GM23338 (cell line): Measurements from ENCODE around the gene SLX9. TPM values are rescaled to one million over a fixed set of nuclear protein-coding genes. Genes with fewer than 3 reads are reported as not detected.

Experiments
- ATAC-seq: fragments of 200-7000 bp; cut with Tn5 transposase; 3 replicates; pipeline ENCODE4 v1.9.1; 2020
- DNase-seq: peaks from one replicate; pipeline ENCODE4 v3.0.0-alpha.2; 2015; ENCODE audit warnings: low spot score
- H2AFZ ChIP-seq: fragments of 200-600 bp; sonication (generic); 2 replicates; pipeline ENCODE4 v1.8.0; 2016; ENCODE audit warnings: antibody characterized with exemption, mild to moderate bottlenecking, moderate library complexity
- H3F3A ChIP-seq: fragments of 200-600 bp; sonication (generic); replicated peaks from 2 replicates; pipeline ENCODE4 v1.8.0; 2017; ENCODE audit warnings: antibody characterized with exemption, mixed run types, low read depth
- H3K27ac ChIP-seq: fragments of 200-600 bp; sonication (generic); 2 replicates; pipeline ENCODE4 v1.6.1; 2016; ENCODE audit warnings: low read depth
- H3K27me3 ChIP-seq: fragments of 200-600 bp; sonication (generic); 2 replicates; pipeline ENCODE4 v1.8.0; 2016; ENCODE audit warnings: mild to moderate bottlenecking, mixed run types, moderate library complexity; ENCODE audit not compliant: insufficient read depth
- H3K36me3 ChIP-seq: fragments of 200-600 bp; sonication (generic); 2 replicates; pipeline ENCODE4 v1.8.0; 2016; ENCODE audit warnings: mild to moderate bottlenecking; ENCODE audit not compliant: insufficient read depth
- H3K4me1 ChIP-seq: fragments of 200-600 bp; sonication (generic); 2 replicates; pipeline ENCODE4 v1.8.0; 2016; ENCODE audit warnings: mild to moderate bottlenecking, moderate library complexity; ENCODE audit not compliant: insufficient read depth
- H3K4me2 ChIP-seq: fragments of 200-600 bp; sonication (generic); 2 replicates; pipeline ENCODE4 v1.7.1; 2017; ENCODE audit warnings: mixed run types
- H3K4me3 ChIP-seq: fragments of 200-600 bp; sonication (generic); 2 replicates; pipeline ENCODE4 v1.6.1; 2016; ENCODE audit warnings: mixed run types
- H3K79me2 ChIP-seq: fragments of 200-600 bp; sonication (generic); replicated peaks from 2 replicates; pipeline ENCODE4 v1.8.0; 2017; ENCODE audit warnings: mild to moderate bottlenecking; ENCODE audit not compliant: insufficient read depth
- H3K9me2 ChIP-seq: fragments of 200-600 bp; sonication (generic); 2 replicates; pipeline ENCODE4 v1.8.0; 2017; ENCODE audit not compliant: insufficient read depth
- H4K20me1 ChIP-seq: fragments of 200-600 bp; sonication (generic); replicated peaks from 2 replicates; pipeline ENCODE4 v1.8.0; 2017; ENCODE audit warnings: mild to moderate bottlenecking; ENCODE audit not compliant: insufficient read depth
- H3K27ac Mint-ChIP-seq: 2 replicates; pipeline ENCODE4 v1.8.0; 2020; ENCODE audit warnings: inconsistent platforms, mild to moderate bottlenecking, moderate library complexity, mixed read lengths
- H3K27me3 Mint-ChIP-seq: 3 replicates; pipeline ENCODE4 v1.8.0; 2022; ENCODE audit warnings: low read depth, mild to moderate bottlenecking, moderate library complexity, mixed read lengths, inconsistent platforms; ENCODE audit not compliant: insufficient read depth, poor library complexity
- H3K36me3 Mint-ChIP-seq: 3 replicates; pipeline ENCODE4 v1.8.0; 2021; ENCODE audit warnings: low read depth, mild to moderate bottlenecking, inconsistent platforms, moderate library complexity, mixed read lengths
- H3K4me1 Mint-ChIP-seq: 3 replicates; pipeline ENCODE4 v1.8.0; 2020; ENCODE audit warnings: mild to moderate bottlenecking, inconsistent platforms, mixed read lengths
- H3K4me3 Mint-ChIP-seq: 3 replicates; pipeline ENCODE4 v1.8.0; 2021; ENCODE audit warnings: moderate library complexity, mild to moderate bottlenecking, inconsistent platforms, mixed read lengths
- H3K9me3 Mint-ChIP-seq: 3 replicates; pipeline ENCODE4 v1.8.0; 2020; ENCODE audit warnings: moderate library complexity, mild to moderate bottlenecking, inconsistent platforms, mixed read lengths
- CREB1 ChIP-seq: fragments of 250-450 bp; sonication (Bioruptor Pico); IDR thresholded peaks from 2 replicates; pipeline ENCODE4 v1.5.0; 2020; ENCODE audit warnings: low read depth, mild to moderate bottlenecking, moderate library complexity
- CTCF ChIP-seq, 2 experiments: fragments of 200-600 bp in 1 of 2; sonication (generic) in 1 of 2; conservative IDR thresholded peaks; 2 replicates each; pipeline versions ENCODE4 v1.5.1 to v1.6.1; 2016 to 2017; ENCODE audit warnings: antibody characterized with exemption in 2 of 2, low read depth in 2 of 2, mild to moderate bottlenecking in 2 of 2, moderate library complexity in 1 of 2
- ETS1 ChIP-seq: IDR thresholded peaks from 2 replicates; pipeline ENCODE4 v1.6.1; 2016; ENCODE audit warnings: antibody characterized with exemption
- EZH2 ChIP-seq: fragments of 200-600 bp; sonication (generic); IDR thresholded peaks from one replicate; pipeline ENCODE4 v1.8.0; 2017; ENCODE audit warnings: antibody characterized with exemption, mild to moderate bottlenecking, low read depth; ENCODE audit not compliant: unreplicated experiment
- EZH2phosphoT487 ChIP-seq: fragments of 200-600 bp; sonication (generic); IDR thresholded peaks from one replicate; pipeline ENCODE4 v1.8.1; 2018; ENCODE audit warnings: antibody characterized with exemption; ENCODE audit not compliant: unreplicated experiment
- JUNB ChIP-seq: IDR thresholded peaks from one replicate; pipeline ENCODE4 v1.6.1; 2016; ENCODE audit warnings: antibody characterized with exemption; ENCODE audit not compliant: unreplicated experiment
- NANOG ChIP-seq: IDR thresholded peaks from 2 replicates; pipeline ENCODE4 v1.6.1; 2016; ENCODE audit warnings: antibody characterized with exemption, borderline replicate concordance
- POLR2AphosphoS5 ChIP-seq: IDR thresholded peaks from 2 replicates; pipeline ENCODE4 v1.6.1; 2016; ENCODE audit warnings: antibody characterized with exemption, low read depth
- STAT1 ChIP-seq: IDR thresholded peaks from one replicate; pipeline ENCODE4 v1.6.1; 2016; ENCODE audit warnings: antibody characterized with exemption; ENCODE audit not compliant: unreplicated experiment
- ZNF114 ChIP-seq: fragments of 250-450 bp; sonication (Bioruptor Pico); IDR thresholded peaks from 2 replicates; pipeline ENCODE4 v1.5.0; 2020; ENCODE audit warnings: mild to moderate bottlenecking, moderate library complexity
- ZNF331 ChIP-seq: fragments of 250-450 bp; sonication (Bioruptor Pico); IDR thresholded peaks from 2 replicates; pipeline ENCODE4 v1.5.0; 2020; ENCODE audit warnings: low read depth, mild to moderate bottlenecking, moderate library complexity
- polyA plus RNA-seq: library from polyadenylated mRNA; unstranded; fragments of >200 nt; fragmentation: Nextera tagmentation; extraction: Ambion mirVana; gene quantifications from 2 replicates; pipeline ENCODE4 v1.2.1, GENCODE V29; 2016
- total RNA-seq: library from RNA; depleted of rRNA; stranded (reverse); fragments of >200 nt; shearing (Covaris generic); gene quantifications from 2 replicates; pipeline ENCODE4 v1.2.3, GENCODE V29; 2014
- TF ChIP-seq, protein P1 (sequence below): IDR thresholded peaks from one replicate; pipeline ENCODE4 v1.6.1; 2018; ENCODE audit warnings: antibody characterized with exemption; ENCODE audit not compliant: unreplicated experiment
- TF ChIP-seq, protein P2 (sequence below): fragments of 250-450 bp; sonication (Bioruptor Pico); IDR thresholded peaks from 2 replicates; pipeline ENCODE4 v1.5.0; 2020; ENCODE audit warnings: mild to moderate bottlenecking, moderate library complexity

The SLX9 gene
- total and polyA plus RNA-seq, 2 experiments from 2014 or later: 41.5 to 46.9 TPM

GRCh38 chr21:45022736-45023135, 82.9 kb downstream of the SLX9 start:
- Histone ChIP-seq H3K36me3 (no peaks in the 10 kb centered on the region), H3K4me2 (no peak overlapping the region), H3F3A (no peaks in the 10 kb centered on the region), H3K79me2 (no peaks in the 10 kb centered on the region), H3K4me1 (peaks cover 2% of the 10 kb centered on the region; the same call in 1 of the 2 replicates), H2AFZ (no peak overlapping the region), H3K4me3 (no peak overlapping the region), H4K20me1 (no peaks in the 10 kb centered on the region), H3K9me2 (no peaks in the 10 kb centered on the region), H3K27me3 (peaks cover 16% of the 10 kb centered on the region), H3K27ac (no peak overlapping the region)
- Mint-ChIP-seq H3K4me3 (no peak overlapping the region), H3K27me3 (peaks cover 20% of the 10 kb centered on the region), H3K9me3 (peaks cover 15% of the 10 kb centered on the region), H3K36me3 (peaks cover 4% of the 10 kb centered on the region; the same call in 2 of the 3 replicates), H3K4me1 (peaks cover 9% of the 10 kb centered on the region; the same call in 2 of the 3 replicates), H3K27ac (no peak overlapping the region)
- DNase-seq (no peak), ATAC-seq (no peak)
- TF ChIP-seq POLR2AphosphoS5: no peak
- TF ChIP-seq, protein P1, sequence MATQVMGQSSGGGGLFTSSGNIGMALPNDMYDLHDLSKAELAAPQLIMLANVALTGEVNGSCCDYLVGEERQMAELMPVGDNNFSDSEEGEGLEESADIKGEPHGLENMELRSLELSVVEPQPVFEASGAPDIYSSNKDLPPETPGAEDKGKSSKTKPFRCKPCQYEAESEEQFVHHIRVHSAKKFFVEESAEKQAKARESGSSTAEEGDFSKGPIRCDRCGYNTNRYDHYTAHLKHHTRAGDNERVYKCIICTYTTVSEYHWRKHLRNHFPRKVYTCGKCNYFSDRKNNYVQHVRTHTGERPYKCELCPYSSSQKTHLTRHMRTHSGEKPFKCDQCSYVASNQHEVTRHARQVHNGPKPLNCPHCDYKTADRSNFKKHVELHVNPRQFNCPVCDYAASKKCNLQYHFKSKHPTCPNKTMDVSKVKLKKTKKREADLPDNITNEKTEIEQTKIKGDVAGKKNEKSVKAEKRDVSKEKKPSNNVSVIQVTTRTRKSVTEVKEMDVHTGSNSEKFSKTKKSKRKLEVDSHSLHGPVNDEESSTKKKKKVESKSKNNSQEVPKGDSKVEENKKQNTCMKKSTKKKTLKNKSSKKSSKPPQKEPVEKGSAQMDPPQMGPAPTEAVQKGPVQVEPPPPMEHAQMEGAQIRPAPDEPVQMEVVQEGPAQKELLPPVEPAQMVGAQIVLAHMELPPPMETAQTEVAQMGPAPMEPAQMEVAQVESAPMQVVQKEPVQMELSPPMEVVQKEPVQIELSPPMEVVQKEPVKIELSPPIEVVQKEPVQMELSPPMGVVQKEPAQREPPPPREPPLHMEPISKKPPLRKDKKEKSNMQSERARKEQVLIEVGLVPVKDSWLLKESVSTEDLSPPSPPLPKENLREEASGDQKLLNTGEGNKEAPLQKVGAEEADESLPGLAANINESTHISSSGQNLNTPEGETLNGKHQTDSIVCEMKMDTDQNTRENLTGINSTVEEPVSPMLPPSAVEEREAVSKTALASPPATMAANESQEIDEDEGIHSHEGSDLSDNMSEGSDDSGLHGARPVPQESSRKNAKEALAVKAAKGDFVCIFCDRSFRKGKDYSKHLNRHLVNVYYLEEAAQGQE: no peak
- no peak for TF ChIP-seq EZH2
- no peak for TF ChIP-seq NANOG
- no peak for TF ChIP-seq EZH2phosphoT487
- TF ChIP-seq CTCF (conservative IDR thresholded peaks at IDR 0.05; ENCODE audit: low read depth in 2 of 2): no peak
- no peak for TF ChIP-seq ZNF331
- no peak for TF ChIP-seq ETS1
- no peak for TF ChIP-seq ZNF114 (CRISPR knock-in tag)
- no peak for TF ChIP-seq JUNB
- TF ChIP-seq, protein P2, sequence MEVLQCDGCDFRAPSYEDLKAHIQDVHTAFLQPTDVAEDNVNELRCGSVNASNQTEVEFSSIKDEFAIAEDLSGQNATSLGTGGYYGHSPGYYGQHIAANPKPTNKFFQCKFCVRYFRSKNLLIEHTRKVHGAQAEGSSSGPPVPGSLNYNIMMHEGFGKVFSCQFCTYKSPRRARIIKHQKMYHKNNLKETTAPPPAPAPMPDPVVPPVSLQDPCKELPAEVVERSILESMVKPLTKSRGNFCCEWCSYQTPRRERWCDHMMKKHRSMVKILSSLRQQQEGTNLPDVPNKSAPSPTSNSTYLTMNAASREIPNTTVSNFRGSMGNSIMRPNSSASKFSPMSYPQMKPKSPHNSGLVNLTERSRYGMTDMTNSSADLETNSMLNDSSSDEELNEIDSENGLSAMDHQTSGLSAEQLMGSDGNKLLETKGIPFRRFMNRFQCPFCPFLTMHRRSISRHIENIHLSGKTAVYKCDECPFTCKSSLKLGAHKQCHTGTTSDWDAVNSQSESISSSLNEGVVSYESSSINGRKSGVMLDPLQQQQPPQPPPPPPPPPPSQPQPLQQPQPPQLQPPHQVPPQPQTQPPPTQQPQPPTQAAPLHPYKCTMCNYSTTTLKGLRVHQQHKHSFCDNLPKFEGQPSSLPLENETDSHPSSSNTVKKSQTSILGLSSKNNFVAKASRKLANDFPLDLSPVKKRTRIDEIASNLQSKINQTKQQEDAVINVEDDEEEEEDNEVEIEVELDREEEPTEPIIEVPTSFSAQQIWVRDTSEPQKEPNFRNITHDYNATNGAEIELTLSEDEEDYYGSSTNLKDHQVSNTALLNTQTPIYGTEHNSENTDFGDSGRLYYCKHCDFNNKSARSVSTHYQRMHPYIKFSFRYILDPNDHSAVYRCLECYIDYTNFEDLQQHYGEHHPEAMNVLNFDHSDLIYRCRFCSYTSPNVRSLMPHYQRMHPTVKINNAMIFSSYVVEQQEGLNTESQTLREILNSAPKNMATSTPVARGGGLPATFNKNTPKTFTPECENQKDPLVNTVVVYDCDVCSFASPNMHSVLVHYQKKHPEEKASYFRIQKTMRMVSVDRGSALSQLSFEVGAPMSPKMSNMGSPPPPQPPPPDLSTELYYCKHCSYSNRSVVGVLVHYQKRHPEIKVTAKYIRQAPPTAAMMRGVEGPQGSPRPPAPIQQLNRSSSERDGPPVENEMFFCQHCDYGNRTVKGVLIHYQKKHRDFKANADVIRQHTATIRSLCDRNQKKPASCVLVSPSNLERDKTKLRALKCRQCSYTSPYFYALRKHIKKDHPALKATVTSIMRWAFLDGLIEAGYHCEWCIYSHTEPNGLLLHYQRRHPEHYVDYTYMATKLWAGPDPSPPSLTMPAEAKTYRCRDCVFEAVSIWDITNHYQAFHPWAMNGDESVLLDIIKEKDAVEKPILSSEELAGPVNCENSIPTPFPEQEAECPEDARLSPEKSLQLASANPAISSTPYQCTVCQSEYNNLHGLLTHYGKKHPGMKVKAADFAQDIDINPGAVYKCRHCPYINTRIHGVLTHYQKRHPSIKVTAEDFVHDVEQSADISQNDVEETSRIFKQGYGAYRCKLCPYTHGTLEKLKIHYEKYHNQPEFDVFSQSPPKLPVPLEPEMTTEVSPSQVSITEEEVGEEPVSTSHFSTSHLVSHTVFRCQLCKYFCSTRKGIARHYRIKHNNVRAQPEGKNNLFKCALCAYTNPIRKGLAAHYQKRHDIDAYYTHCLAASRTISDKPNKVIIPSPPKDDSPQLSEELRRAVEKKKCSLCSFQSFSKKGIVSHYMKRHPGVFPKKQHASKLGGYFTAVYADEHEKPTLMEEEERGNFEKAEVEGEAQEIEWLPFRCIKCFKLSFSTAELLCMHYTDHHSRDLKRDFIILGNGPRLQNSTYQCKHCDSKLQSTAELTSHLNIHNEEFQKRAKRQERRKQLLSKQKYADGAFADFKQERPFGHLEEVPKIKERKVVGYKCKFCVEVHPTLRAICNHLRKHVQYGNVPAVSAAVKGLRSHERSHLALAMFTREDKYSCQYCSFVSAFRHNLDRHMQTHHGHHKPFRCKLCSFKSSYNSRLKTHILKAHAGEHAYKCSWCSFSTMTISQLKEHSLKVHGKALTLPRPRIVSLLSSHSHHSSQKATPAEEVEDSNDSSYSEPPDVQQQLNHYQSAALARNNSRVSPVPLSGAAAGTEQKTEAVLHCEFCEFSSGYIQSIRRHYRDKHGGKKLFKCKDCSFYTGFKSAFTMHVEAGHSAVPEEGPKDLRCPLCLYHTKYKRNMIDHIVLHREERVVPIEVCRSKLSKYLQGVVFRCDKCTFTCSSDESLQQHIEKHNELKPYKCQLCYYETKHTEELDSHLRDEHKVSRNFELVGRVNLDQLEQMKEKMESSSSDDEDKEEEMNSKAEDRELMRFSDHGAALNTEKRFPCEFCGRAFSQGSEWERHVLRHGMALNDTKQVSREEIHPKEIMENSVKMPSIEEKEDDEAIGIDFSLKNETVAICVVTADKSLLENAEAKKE: no peak
- no peak for TF ChIP-seq CREB1
- no peak for TF ChIP-seq STAT1
